GM20000 (cell line): ENCODE data around the gene WBP1.

Source experiments
- DNase-seq: peaks from one replicate; pipeline ENCODE4 v3.0.0; 2012; ENCODE audit warnings: low spot score
- TF ChIP-seq, protein P1 (sequence below): IDR thresholded peaks from 2 replicates; pipeline ENCODE4 v1.5.1; 2012; ENCODE audit warnings: mild to moderate bottlenecking, control low read depth; ENCODE audit errors: extremely low read depth, missing control alignments

The WBP1 gene

DNA sequence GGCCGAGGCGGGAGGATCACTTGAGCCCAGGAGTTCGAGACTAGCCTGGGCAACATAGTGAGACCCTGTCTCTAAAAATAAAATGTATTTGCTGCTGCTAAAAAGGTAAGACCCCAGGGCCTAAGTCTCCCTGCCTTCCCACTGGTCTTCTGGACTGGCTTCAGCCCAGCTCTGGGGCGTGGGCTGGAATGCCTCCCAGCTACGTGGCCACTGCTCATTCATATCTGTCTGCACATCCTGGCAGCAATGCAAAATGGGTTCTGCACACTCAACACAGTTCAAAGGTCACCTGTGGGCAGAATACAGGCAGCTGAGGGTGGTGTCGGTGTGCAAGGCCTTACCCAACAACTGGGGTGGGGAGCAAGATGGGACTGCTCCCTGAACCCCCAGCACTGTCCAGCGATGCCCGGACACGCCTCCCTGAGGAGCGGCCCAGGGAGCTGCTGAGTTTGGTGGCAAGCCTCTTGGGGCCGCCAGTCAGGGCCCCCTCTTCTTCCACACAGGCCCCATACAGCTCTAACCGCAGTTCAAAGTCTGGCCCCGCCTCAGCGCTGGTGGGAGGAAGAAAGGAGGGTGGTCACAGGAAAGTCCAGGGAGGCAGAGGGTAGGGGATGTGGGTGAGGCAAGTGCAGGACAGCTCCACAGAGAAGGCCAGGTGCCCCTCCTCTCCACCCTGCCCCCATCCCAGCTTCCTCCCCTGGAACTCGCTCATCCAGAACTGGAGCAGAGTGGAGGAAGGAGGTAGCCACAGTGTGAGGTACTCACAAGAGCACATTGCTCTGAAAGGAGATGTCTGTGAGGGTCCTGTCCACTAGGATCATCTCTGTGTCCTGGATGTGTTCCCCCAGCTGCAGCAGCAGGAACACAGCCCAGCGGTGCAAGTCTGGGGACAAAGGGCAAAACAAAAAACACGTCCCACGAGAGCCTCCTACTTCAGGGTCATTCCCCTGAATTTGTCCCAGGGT lies 28.5 kb upstream of the WBP1 start:
- DNase-seq: no peak
- TF ChIP-seq, protein P1, sequence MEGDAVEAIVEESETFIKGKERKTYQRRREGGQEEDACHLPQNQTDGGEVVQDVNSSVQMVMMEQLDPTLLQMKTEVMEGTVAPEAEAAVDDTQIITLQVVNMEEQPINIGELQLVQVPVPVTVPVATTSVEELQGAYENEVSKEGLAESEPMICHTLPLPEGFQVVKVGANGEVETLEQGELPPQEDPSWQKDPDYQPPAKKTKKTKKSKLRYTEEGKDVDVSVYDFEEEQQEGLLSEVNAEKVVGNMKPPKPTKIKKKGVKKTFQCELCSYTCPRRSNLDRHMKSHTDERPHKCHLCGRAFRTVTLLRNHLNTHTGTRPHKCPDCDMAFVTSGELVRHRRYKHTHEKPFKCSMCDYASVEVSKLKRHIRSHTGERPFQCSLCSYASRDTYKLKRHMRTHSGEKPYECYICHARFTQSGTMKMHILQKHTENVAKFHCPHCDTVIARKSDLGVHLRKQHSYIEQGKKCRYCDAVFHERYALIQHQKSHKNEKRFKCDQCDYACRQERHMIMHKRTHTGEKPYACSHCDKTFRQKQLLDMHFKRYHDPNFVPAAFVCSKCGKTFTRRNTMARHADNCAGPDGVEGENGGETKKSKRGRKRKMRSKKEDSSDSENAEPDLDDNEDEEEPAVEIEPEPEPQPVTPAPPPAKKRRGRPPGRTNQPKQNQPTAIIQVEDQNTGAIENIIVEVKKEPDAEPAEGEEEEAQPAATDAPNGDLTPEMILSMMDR: no peak

DNA sequence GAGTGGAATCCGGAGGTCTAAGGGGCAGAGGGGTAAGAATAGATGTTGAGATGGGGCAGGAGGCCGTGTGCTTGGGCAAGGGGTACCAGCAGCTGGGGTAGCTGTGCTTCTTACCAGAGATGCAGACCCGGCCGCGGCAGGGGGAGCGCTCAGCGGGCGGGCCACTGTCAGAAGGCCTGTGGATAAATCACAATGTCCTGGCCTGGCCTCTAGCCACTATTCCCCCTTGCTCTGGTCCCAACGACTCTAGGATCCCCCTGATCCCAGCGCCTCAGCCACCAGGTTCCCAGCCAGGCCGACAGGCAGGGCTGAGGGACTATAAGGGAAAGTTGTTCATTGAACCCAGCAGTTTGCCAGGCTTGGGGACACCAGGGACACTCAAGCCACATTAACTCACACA lies 27.7 kb upstream of the WBP1 start:
- DNase-seq: no peak
- TF ChIP-seq, protein P1: no peak

DNA sequence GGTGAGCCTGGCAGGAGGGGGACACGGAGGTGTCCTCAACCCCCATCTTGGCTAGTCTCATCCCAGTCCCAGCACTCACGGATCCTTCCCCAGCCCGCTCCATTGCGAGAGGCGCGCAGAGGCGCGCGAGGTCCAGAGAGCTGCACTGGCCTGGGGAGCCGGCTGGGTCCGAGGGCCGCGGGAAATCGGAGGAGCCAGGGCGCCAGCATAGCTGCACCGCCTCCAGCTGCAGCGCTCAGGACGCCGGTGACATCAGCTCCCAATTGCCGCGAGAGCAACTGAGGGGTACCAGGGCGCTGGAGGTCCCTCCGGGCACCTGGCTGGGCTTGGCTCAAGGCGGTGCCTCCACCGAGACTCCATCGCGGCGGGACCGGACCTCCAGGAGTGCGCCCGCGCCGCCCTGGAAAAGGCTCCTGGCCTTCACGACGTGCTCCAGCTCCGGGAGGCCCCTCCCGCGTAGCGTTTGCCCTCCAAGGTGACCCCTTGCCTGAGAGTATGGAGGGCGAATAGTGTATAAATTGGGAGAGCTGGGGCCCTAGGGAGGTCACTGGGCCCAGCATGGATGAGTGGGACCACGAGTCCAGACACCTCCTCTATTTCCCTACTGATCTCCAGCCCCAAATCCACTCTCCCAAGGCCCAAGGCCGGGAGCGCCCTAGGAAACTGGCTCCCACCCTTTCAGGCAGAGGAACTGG lies 22.0 kb upstream of the WBP1 start:
- DNase-seq: no peak
- TF ChIP-seq, protein P1: no peak

DNA sequence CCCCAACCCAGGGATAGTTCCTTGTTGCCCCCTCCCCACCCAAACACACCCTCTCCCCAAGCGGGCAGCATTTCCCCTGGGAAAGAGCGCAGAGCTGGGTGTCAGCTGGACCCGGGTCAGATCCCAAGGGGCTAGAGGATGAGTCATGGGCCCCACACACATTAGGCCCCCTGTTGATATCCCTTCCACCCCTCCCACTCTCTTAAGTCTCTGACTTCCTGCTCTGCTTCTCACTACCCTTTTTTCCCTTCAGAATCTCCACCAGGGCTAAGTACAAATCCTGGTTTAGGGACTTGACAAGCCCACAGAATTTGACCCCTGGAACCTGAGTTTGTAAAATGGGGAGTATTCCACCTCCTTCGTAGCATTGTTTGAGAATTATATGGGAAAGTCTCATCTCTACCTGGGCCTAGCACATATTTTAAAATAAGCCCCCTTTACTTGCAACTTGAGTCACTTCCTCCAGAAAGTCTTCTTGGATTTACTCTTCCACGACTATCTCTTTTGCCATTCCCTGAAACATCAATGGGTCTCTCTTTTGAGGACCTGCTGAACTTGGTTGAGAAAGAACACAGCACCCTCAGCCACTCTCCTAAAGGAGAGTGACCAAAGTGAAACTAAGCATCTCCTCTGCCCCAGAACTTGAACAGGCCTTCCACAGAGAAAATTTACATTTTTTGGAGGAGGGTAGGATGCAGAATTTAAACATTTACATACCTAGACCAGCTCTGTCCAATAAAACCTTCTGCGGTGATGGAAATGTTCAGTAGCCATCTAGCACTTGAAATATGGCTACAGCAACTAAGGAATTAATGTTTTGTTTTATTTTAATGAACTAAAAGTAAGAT lies 21.2 kb upstream of the WBP1 start:
- DNase-seq: no peak
- TF ChIP-seq, protein P1: no peak

DNA sequence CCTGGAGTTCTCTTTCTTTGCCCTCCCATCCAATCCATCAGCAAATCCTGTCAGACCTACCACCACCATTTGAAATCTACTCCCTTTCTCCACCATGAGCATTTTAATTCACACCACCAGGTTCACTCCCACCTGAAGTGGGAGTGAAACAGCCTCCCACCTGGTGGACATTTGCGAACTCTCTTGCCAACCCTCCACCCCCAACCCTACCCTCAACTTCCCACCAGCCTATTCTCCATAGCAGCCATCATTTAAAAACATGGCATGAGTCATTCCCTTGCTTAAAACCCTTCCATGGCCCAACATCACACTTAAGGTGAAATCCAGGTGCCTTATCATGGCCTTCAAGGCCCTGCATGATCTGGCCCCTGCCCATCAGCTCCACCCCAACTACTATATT lies 20.0 kb upstream of the WBP1 start:
- DNase-seq: no peak
- TF ChIP-seq, protein P1: no peak

DNA sequence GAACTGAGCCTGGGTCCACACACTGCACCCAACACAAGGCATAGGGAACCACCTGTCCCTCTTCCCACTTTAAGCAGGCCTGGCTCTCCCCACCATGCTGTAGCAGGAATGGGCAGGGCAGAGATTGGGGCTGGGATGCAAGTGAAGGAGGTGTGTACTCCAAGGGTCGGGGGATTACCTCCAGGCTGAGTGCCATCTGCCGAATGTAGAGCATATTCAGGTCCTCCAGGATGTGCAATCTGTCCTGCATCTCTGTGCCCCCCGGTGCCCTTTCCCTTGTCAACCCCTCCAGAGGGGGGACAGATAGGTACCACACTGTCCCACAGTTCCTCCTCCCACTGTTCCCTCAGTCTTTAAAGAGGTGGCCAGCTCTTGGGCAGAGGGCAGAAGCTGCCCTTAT lies 18.9 kb upstream of the WBP1 start:
- DNase-seq: no peak
- TF ChIP-seq, protein P1: no peak
